ENCODE results near the gene CGNL1. TPM values are rescaled to one million over a fixed set of nuclear protein-coding genes. Genes with fewer than 3 reads are reported as not detected.

CGNL1 gene
- total and polyA plus RNA-seq, 8 donors, result 26.5 to 68.1 (median 34.5) TPM

DNA sequence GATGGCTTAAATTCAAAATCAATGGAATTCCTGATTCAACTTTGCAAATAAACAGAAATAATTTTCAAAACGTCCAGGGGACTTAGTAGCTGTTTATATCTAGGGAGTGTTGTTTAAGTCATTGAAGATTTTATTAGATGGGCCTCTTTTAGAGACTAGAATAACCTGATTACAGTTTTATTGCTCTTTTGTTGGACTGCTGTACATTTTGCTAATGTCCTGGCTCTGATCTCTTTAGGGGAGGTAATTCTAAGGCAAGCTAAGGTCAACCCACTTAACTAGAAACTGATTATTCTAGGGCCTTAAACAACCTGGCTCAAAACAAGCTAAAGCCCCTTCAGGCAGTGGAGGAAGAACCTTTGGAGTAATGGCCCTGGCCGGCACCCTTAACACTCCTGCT, 153.4 kb downstream of the CGNL1 start:
- ATAC-seq (no peak), DNase-seq (no peak)
- no peaks in the 10 kb centered on the region for H3K9me3 ChIP-seq
- no peaks in the 10 kb centered on the region for H3K27me3 ChIP-seq
- peaks cover 6 to 9% of the 10 kb centered on the region in 2 donors for H3K4me1 ChIP-seq
- no peak overlapping the region for H3K27ac ChIP-seq
- intact Hi-C loops (cut with DNase I), result loop anchor here in 1 of 2 donors (10.0 kb wide), 1 partner anchor 195 kb away; no protein-coding TSS in a partner anchor
- H3K36me3 ChIP-seq, result no peaks in the 10 kb centered on the region
- no peak overlapping the region for H3K4me3 ChIP-seq
- TF ChIP-seq, protein P1, sequence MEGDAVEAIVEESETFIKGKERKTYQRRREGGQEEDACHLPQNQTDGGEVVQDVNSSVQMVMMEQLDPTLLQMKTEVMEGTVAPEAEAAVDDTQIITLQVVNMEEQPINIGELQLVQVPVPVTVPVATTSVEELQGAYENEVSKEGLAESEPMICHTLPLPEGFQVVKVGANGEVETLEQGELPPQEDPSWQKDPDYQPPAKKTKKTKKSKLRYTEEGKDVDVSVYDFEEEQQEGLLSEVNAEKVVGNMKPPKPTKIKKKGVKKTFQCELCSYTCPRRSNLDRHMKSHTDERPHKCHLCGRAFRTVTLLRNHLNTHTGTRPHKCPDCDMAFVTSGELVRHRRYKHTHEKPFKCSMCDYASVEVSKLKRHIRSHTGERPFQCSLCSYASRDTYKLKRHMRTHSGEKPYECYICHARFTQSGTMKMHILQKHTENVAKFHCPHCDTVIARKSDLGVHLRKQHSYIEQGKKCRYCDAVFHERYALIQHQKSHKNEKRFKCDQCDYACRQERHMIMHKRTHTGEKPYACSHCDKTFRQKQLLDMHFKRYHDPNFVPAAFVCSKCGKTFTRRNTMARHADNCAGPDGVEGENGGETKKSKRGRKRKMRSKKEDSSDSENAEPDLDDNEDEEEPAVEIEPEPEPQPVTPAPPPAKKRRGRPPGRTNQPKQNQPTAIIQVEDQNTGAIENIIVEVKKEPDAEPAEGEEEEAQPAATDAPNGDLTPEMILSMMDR (IDR thresholded peaks at IDR 0.05), result no peak

DNA sequence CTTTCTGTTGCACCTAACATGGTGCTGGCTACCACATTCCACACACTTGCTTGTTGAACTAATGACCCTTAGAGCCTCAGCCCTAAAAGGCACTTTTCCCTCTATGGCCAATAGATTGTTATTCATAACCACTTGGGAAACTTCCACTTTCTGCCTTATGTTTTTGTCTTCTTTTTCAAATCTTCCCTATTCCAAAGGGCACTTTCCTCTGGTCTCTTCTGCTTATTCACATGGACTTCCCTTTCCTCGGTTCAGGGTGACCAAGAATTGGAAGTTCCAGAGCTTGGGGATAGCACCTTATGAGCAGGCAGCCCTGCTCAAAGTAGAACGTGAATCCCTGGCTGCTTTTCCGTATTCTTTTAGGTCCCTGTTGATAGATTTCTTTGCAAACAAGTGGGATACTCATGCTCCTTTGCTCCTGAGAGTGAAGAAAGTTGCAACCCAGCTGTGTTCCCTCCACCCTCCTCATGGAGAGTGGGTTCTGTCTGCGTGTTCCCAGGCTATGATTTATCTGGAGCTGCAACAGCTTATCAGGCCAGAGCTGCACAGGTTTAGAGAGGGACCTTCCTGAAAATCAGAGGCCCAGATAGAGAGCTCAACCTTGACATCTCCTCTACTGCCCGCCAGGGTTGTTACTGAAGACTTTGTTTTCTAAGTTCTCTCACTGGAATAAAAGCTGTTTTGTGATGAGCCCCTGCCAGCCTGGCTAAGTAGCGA, 156.6 kb downstream of the CGNL1 start:
- DNase-seq, result no peak
- peaks cover 0 to 9% of the 10 kb centered on the region in 2 donors for H3K4me1 ChIP-seq
- TF ChIP-seq, protein P1 (IDR thresholded peaks at IDR 0.05), result no peak
- H3K27ac ChIP-seq, result peak overlapping the region in 1 of 2 donors; percentile 10
- H3K9me3 ChIP-seq, result no peaks in the 10 kb centered on the region
- no peaks in the 10 kb centered on the region for H3K36me3 ChIP-seq
- intact Hi-C loops (cut with DNase I), result loop anchor here in 1 of 2 donors (10.0 kb wide), 1 partner anchor 198 kb away; no protein-coding TSS in a partner anchor
- no peaks in the 10 kb centered on the region for H3K27me3 ChIP-seq
- ATAC-seq, result no peak
- no peak overlapping the region for H3K4me3 ChIP-seq

DNA sequence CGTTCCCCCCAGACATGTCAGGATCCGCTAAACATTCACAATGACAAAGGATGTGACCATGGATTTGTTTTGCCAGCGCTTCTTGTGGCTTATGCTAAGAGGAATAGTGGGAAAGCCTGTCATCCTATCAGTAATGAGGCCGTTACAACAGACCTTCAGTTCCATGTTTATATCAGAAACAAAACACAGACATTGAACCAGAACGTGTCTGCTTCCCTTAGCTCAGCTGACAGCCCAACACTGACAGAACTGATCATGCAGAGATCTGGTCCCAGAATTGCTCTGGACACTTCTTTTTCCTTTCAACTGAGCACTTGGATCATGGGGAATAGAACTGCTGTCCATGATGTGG, 157.1 kb downstream of the CGNL1 start:
- Histone ChIP-seq H3K36me3 (no peaks in the 10 kb centered on the region), H3K9me3 (no peaks in the 10 kb centered on the region), H3K4me3 (no peak overlapping the region), H3K27ac (peak overlapping the region in 1 of 2 donors; percentile 10), H3K27me3 (no peaks in the 10 kb centered on the region), H3K4me1 (peaks cover 0 to 9% of the 10 kb centered on the region in 2 donors)
- intact Hi-C loops (cut with DNase I), result loop anchor here in 1 of 2 donors (10.0 kb wide), 1 partner anchor 199 kb away; no protein-coding TSS in a partner anchor
- peak in 1 of 4 donors; percentile 46 for DNase-seq
- no peak for ATAC-seq
- TF ChIP-seq, protein P1 (IDR thresholded peaks at IDR 0.05), result no peak

DNA sequence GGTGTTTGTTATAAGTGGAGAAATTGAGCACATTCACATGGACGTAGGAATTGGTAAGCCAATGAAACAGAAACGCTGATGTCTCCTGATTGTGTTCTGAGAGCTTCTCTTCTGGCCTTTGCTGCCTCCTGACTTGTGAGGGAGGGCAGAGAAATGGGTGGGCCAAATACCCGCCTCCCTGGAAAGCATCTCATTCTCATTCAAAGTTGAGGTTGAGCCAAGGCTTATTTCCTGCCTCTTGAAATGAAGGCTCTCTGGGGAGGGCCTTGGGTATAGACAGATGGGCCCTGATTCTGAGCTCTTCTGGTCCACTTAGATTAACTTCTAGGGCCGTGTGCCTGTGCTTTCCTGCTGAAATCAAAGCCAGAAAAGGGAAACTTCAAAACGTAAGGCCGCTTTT, 158.0 kb downstream of the CGNL1 start:
- Histone ChIP-seq H3K4me1 (peaks cover 0 to 9% of the 10 kb centered on the region in 2 donors), H3K9me3 (no peaks in the 10 kb centered on the region), H3K27me3 (no peaks in the 10 kb centered on the region), H3K27ac (no peak overlapping the region), H3K36me3 (no peaks in the 10 kb centered on the region), H3K4me3 (no peak overlapping the region)
- TF ChIP-seq, protein P1 (IDR thresholded peaks at IDR 0.05), result no peak
- ATAC-seq, result peak; percentile 29
- intact Hi-C loops (cut with DNase I), result loop anchor here in 1 of 2 donors (10.0 kb wide), 1 partner anchor 199 kb away; no protein-coding TSS in a partner anchor
- DNase-seq, result peak in 1 of 4 donors; percentile 39

DNA sequence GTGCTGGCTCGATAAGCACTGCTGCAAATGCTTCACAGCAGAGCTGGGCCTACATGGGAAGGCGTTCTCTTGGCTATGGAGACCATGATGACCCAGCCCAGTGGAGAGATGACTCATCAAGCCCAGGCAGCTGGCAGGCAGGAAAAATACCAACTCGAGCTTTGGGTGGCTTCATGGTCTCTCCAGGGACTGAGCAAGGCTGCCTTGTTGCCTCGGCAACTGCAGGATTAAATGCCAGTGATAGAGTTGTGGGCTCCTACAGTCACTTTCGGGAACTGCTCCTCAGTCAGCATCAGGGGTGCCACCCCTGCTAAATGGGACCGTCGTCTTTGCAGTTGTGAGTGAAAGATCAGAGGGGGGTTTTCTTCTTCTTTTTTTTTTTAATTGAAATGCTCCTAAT, 160.8 kb downstream of the CGNL1 start:
- ATAC-seq (peak; percentile 27), DNase-seq (no peak)
- no peak overlapping the region for H3K27ac ChIP-seq

More for the DNA sequence above, 160.8 kb downstream of the CGNL1 start:
- TF ChIP-seq, protein P1 (IDR thresholded peaks at IDR 0.05), result no peak
- intact Hi-C loops (cut with DNase I), result loop anchor here in 1 of 2 donors (10.0 kb wide), 1 partner anchor 202 kb away; no protein-coding TSS in a partner anchor
- Histone ChIP-seq H3K4me3 (no peak overlapping the region), H3K9me3 (no peaks in the 10 kb centered on the region), H3K4me1 (peaks cover 0 to 9% of the 10 kb centered on the region in 2 donors), H3K36me3 (no peaks in the 10 kb centered on the region), H3K27me3 (no peaks in the 10 kb centered on the region)

All from left lung (tissue), 10 donors.